HepG2 (cell line): ENCODE results near the gene RAB23. TPM values are rescaled to one million over a fixed set of nuclear protein-coding genes. Genes with fewer than 3 reads are reported as not detected.
A peak's percentile ranks its signal among the peaks of the same experiment; 100 is the strongest.

ENCODE experiments used
- ATAC-seq: fragments of 200-7000 bp; cut with Tn5 transposase; 3 replicates; pipeline ENCODE4 v1.9.1; 2020; ENCODE audit warnings: mild to moderate bottlenecking, moderate library complexity
- BruUV-seq: library from RNA; stranded (reverse); fragments of 400-500 nt; replicated peaks from 2 replicates; lab custom pipeline; 2021; lab: Mats Ljungman, UMichigan
- CTCF ChIA-PET: fragments of 300-600 bp; formaldehyde crosslinking; extraction: SDS; loops from one replicate; lab custom pipeline; 2021; ENCODE audit warnings: low total read pairs, inconsistent platforms, low intra/inter-chr PET ratio; lab: Yijun Ruan, JAX
- POLR2A ChIA-PET: fragments of 350-600 bp; sonication (Branson Sonifier 250); formaldehyde crosslinking; loops from one replicate; lab custom pipeline; 2020; ENCODE audit warnings: antibody characterized with exemption, inconsistent platforms; lab: Yijun Ruan, JAX
- DNase-seq: peaks from one replicate; pipeline ENCODE4 v3.0.0-alpha.2; 2015; ENCODE audit warnings: low spot score
- FAIRE-seq: peaks from 3 replicates; lab custom pipeline; 2011; peaks lifted over from hg19 to GRCh38; lab: Jason Lieb, UNC
- H2AFZ ChIP-seq: one replicate; pipeline ENCODE4 v1.6.1; 2011; ENCODE audit warnings: low read length, inconsistent platforms
- H3K27ac ChIP-seq: fragments of 300-600 bp; 3 replicates; pipeline ENCODE4 v1.8.0; 2011; ENCODE audit warnings: mixed run types, mild to moderate bottlenecking, mixed read lengths, low read length, inconsistent platforms; ENCODE audit not compliant: insufficient read depth; ENCODE audit errors: extremely low read length
- H3K27me3 ChIP-seq, 2 experiments: fragments of 200-600 bp in 1 of 2; 2 replicates in 1 of 2; 3 replicates in 1 of 2; pipeline versions ENCODE4 v1.6.0 to v1.8.0; 2011; ENCODE audit warnings: low read length in 2 of 2, mild to moderate bottlenecking in 2 of 2, moderate library complexity in 2 of 2, inconsistent platforms in 1 of 2; ENCODE audit not compliant: insufficient read depth in 2 of 2, control insufficient read depth in 1 of 2
- H3K36me3 ChIP-seq, 2 experiments: fragments of 200-600 bp in 1 of 2; replicated peaks in 1 of 2; 2 replicates in 1 of 2; 3 replicates in 1 of 2; pipeline versions ENCODE4 v1.5.1 to v1.8.0; 2011; ENCODE audit warnings: low read length in 2 of 2, inconsistent platforms in 1 of 2; ENCODE audit not compliant: insufficient read depth in 2 of 2, control insufficient read depth in 1 of 2
- H3K4me1 ChIP-seq: 2 replicates; pipeline ENCODE4 v1.5.1; 2012; ENCODE audit warnings: low read length, inconsistent platforms; ENCODE audit not compliant: insufficient read depth
- H3K4me2 ChIP-seq: 2 replicates; pipeline ENCODE4 v1.6.0; 2011; ENCODE audit warnings: low read depth, low read length, inconsistent platforms
- H3K4me3 ChIP-seq, 3 experiments: fragments of 200-600 bp in 1 of 3; sonication (generic), shearing (Covaris generic) in 1 of 3; replicated peaks in 1 of 3; 2 replicates each; pipeline ENCODE4 v1.5.1; 2011 to 2016; ENCODE audit warnings: low read length in 3 of 3, inconsistent platforms in 2 of 3, low read depth in 2 of 3, mild to moderate bottlenecking in 2 of 3, control low read depth in 1 of 3, mixed read lengths in 1 of 3; ENCODE audit not compliant: insufficient read depth in 1 of 3
- H3K79me2 ChIP-seq: one replicate; pipeline ENCODE4 v1.6.1; 2011; ENCODE audit warnings: low read length, inconsistent platforms; ENCODE audit not compliant: insufficient read depth
- H3K9ac ChIP-seq: 2 replicates; pipeline ENCODE4 v1.6.0; 2011; ENCODE audit warnings: mild to moderate bottlenecking, low read depth, low read length, inconsistent platforms; ENCODE audit not compliant: insufficient read depth
- H3K9me3 ChIP-seq: 2 replicates; pipeline ENCODE4 v1.5.1; 2012; ENCODE audit warnings: mild to moderate bottlenecking, low read length
- H4K20me1 ChIP-seq: 2 replicates; pipeline ENCODE4 v1.6.0; 2011; ENCODE audit warnings: inconsistent platforms, mild to moderate bottlenecking, low read length, moderate library complexity; ENCODE audit not compliant: insufficient read depth
- CAMTA2 ChIP-seq: sonication (generic); formaldehyde crosslinking; IDR thresholded peaks from 2 replicates; pipeline ENCODE4 v1.4.0; 2020; ENCODE audit warnings: mild to moderate bottlenecking, missing genetic modification reagents, borderline replicate concordance
- FOXA1 ChIP-seq, 2 experiments: fragments of 450-650 bp in 1 of 2; sonication (generic) in 1 of 2; formaldehyde crosslinking in 1 of 2; IDR thresholded peaks; 2 replicates each; pipeline versions ENCODE4 v1.4.0 to v1.6.1; 2016 to 2020; ENCODE audit warnings: missing genetic modification reagents in 1 of 2
- FOXA3 ChIP-seq: IDR thresholded peaks from 2 replicates; pipeline ENCODE4 v1.6.1; 2016; ENCODE audit warnings: missing genetic modification reagents, missing compliant biosample characterization
- FOXP1 ChIP-seq, 2 experiments: fragments of 450-650 bp in 1 of 2; IDR thresholded peaks; 2 replicates each; pipeline ENCODE4 v1.6.1; 2017 to 2018; ENCODE audit warnings: antibody characterized with exemption in 1 of 2
- GABPB1 ChIP-seq: IDR thresholded peaks from 2 replicates; pipeline ENCODE4 v1.6.1; 2016; ENCODE audit warnings: mild to moderate bottlenecking, missing genetic modification reagents, moderate library complexity, missing compliant biosample characterization
- GATAD2A ChIP-seq: IDR thresholded peaks from 2 replicates; pipeline ENCODE4 v1.6.1; 2016
- GFI1 ChIP-seq: sonication (generic); formaldehyde crosslinking; IDR thresholded peaks from 2 replicates; pipeline ENCODE4 v1.5.0; 2020; ENCODE audit warnings: missing genetic modification reagents, mild to moderate bottlenecking, borderline replicate concordance
- JARID2 ChIP-seq: sonication (generic); formaldehyde crosslinking; IDR thresholded peaks from 2 replicates; pipeline ENCODE4 v1.8.1; 2023; ENCODE audit warnings: missing genetic modification reagents, inconsistent platforms; ENCODE audit not compliant: insufficient replicate concordance
- MXI1 ChIP-seq: IDR thresholded peaks from 3 replicates; pipeline ENCODE4 v1.6.1; 2012; ENCODE audit warnings: low read depth, low read length, inconsistent platforms, borderline replicate concordance
- REXO4 ChIP-seq: sonication (generic); formaldehyde crosslinking; IDR thresholded peaks from 2 replicates; pipeline ENCODE4 v1.8.0; 2022; ENCODE audit warnings: missing genetic modification reagents, mild to moderate bottlenecking, borderline replicate concordance
- RFXAP ChIP-seq: sonication (generic); formaldehyde crosslinking; IDR thresholded peaks from 2 replicates; pipeline ENCODE4 v1.4.0; 2020; ENCODE audit warnings: missing genetic modification reagents, borderline replicate concordance
- SALL1 ChIP-seq: sonication (generic); formaldehyde crosslinking; IDR thresholded peaks from 2 replicates; pipeline ENCODE4 v1.8.0; 2022; ENCODE audit warnings: mild to moderate bottlenecking, missing genetic modification reagents
- SIN3B ChIP-seq: fragments of 150-350 bp; IDR thresholded peaks from 2 replicates; pipeline ENCODE4 v1.6.1; 2014; ENCODE audit warnings: low read length
- ZNF3 ChIP-seq: IDR thresholded peaks from 2 replicates; pipeline ENCODE4 v1.7.0; 2017; ENCODE audit warnings: inconsistent platforms
- ZNF33A ChIP-seq: sonication (generic); formaldehyde crosslinking; IDR thresholded peaks from 2 replicates; pipeline ENCODE4 v1.5.1; 2020; ENCODE audit warnings: missing genetic modification reagents, mild to moderate bottlenecking, moderate library complexity, borderline replicate concordance
- ZNF569 ChIP-seq: sonication (generic); formaldehyde crosslinking; IDR thresholded peaks from 2 replicates; pipeline ENCODE4 v1.5.0; 2020; ENCODE audit warnings: mild to moderate bottlenecking, missing genetic modification reagents, moderate library complexity, borderline replicate concordance
- ZNF614 ChIP-seq: IDR thresholded peaks from 2 replicates; pipeline ENCODE4 v1.6.1; 2018; ENCODE audit warnings: missing biosample characterization, missing genetic modification reagents, inconsistent platforms, borderline replicate concordance
- WGBS: methylation state at CpG from one replicate; pipeline ENCODE4 v1.1.6; 2017; ENCODE audit warnings: low lambda C conversion rate; 5-methylcytosine and 5-hydroxymethylcytosine counted together
- in situ Hi-C: cut with HindIII; loops from 2 replicates; pipeline ENCODE4 v1.10.0; 2017; ENCODE audit warnings: low pct_unique_long_range_greater_than_20kb; ENCODE audit not compliant: extremely low pct_ligation_motif_present
- intact Hi-C: fragments of 100-400 bp; cut with micrococcal nuclease; formaldehyde crosslinking; loops from one replicate; pipeline ENCODE4 v1.10.0; 2022; ENCODE audit not compliant: unreplicated experiment
- polyA plus RNA-seq, 8 experiments: library from polyadenylated mRNA; depleted of rRNA in 3 of 8; stranded (reverse) in 7 of 8; unstranded in 1 of 8; fragments of >200 nt; fragmentation: Illumina TruSeq in 4 of 8; extraction: Trizol in 4 of 8; gene quantifications; 2 replicates each; pipeline versions ENCODE4 v1.2.1 to v1.2.3, GENCODE V29; 2011 to 2016; ENCODE audit warnings: low read depth in 4 of 8, missing spikeins in 1 of 8, mixed read lengths in 1 of 8; ENCODE audit not compliant: insufficient read depth in 1 of 8
- total RNA-seq, 5 experiments: library from RNA; depleted of rRNA; stranded (reverse); fragments of >200 nt; fragmentation: Illumina TruSeq; extraction: Trizol; gene quantifications; 2 replicates each; pipeline ENCODE4 v1.2.3, GENCODE V29; 2016; ENCODE audit warnings: low read depth in 1 of 5
- TF ChIP-seq, protein P1 (sequence below): sonication (generic); formaldehyde crosslinking; IDR thresholded peaks from 2 replicates; pipeline ENCODE4 v1.4.0; 2020; ENCODE audit warnings: missing genetic modification reagents

Gene RAB23
- total and polyA plus RNA-seq, 2 of the 13 experiments (the other 11 are each of a cell fraction or from before 2014, with no cell fraction given) = 5.5 to 16.4 TPM

DNA sequence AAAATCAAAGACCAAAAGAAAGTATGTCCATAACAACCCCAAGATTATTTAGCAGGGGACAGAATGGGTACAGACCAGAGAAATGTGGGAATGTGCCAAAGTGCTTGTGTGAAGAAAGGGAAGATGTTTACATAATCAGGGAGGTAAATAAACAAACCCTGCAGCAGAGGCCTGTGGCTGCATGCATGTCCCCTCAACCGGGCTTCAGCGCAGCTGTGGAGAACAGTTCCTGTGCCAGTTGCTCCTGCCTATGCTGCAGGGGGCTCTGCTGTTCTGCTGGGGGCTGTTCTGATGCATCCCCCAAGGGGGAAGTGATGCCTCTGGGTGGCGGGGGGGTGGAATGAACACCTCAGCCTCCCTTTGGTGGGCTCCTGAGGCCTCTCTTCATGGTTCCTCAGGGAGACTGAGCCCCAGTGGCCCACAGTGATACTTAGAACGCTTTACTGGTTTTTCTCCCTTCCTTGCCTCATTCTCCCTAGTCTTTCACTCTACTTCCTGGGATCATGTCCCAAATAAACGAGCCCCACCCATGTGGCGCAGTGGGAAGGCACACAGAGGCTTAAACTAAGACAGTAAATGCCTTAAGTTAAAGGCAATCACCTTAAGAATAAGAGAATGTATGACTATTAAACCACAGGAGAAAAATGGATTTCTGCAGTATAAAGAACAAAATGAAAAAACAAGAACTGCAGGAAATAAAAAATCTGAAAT lies 23.0 kb downstream of the RAB23 start:
- DNase-seq = no peak
- Histone ChIP-seq H3K4me2 (no peak overlapping the region), H3K4me3 (no peak overlapping the region), H3K79me2 (peaks cover 3% of the 10 kb centered on the region), H3K9ac (no peak overlapping the region), H4K20me1 (no peaks in the 10 kb centered on the region), H2AFZ (no peak overlapping the region), H3K4me1 (peaks cover 8% of the 10 kb centered on the region), H3K9me3 (no peaks in the 10 kb centered on the region)
- in situ Hi-C loops = no loop called here
- intact Hi-C loops = no loop called here
- FAIRE-seq = no peak
- peak; percentile 77 for ATAC-seq
- ChIA-PET CTCF (no interaction called here), POLR2A (no interaction called here)
- TF ChIP-seq SIN3B = no peak
- TF ChIP-seq, protein P1, sequence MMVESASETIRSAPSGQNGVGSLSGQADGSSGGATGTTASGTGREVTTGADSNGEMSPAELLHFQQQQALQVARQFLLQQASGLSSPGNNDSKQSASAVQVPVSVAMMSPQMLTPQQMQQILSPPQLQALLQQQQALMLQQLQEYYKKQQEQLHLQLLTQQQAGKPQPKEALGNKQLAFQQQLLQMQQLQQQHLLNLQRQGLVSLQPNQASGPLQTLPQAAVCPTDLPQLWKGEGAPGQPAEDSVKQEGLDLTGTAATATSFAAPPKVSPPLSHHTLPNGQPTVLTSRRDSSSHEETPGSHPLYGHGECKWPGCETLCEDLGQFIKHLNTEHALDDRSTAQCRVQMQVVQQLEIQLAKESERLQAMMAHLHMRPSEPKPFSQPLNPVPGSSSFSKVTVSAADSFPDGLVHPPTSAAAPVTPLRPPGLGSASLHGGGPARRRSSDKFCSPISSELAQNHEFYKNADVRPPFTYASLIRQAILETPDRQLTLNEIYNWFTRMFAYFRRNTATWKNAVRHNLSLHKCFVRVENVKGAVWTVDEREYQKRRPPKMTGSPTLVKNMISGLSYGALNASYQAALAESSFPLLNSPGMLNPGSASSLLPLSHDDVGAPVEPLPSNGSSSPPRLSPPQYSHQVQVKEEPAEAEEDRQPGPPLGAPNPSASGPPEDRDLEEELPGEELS = peak; percentile 42; the same call in 1 of the 2 replicates
- no peak for TF ChIP-seq REXO4 (CRISPR knock-in tag)
- TF ChIP-seq ZNF614 = no peak
- TF ChIP-seq FOXP1 (IDR thresholded peaks at IDR 0.05) = no peak
- TF ChIP-seq FOXP1 (CRISPR knock-in tag; IDR thresholded peaks at IDR 0.05) = peak; percentile 74
- peak; percentile 61; the same call in 1 of the 2 replicates for TF ChIP-seq FOXA3 (CRISPR knock-in tag)
- 0 out of 2 replicates have a peak, but pooled peaks have one; percentile 19 for TF ChIP-seq SALL1 (CRISPR knock-in tag)
- no peak for TF ChIP-seq RFXAP
- TF ChIP-seq ZNF569 = no peak
- no peak for TF ChIP-seq GABPB1
- TF ChIP-seq GATAD2A (CRISPR knock-in tag) = peak; percentile 38; the same call in 1 of the 2 replicates
- TF ChIP-seq CAMTA2 (CRISPR knock-in tag) = no peak
- TF ChIP-seq FOXA1 (IDR thresholded peaks at IDR 0.05) = peak; percentile 22; the same call in 1 of the 2 replicates
- no peak for TF ChIP-seq FOXA1 (CRISPR knock-in tag; IDR thresholded peaks at IDR 0.05)
- TF ChIP-seq GFI1 = no peak
- TF ChIP-seq JARID2 = no peak
- TF ChIP-seq MXI1 = peak; percentile 30; the same call in 1 of the 3 replicates
- TF ChIP-seq ZNF33A (CRISPR knock-in tag) = no peak
- no peak for TF ChIP-seq ZNF3
- TF ChIP-seq, all 625 proteins: peak for 7
- Histone ChIP-seq H3K36me3 (no peaks in the 10 kb centered on the region; a peak in 1 of 5 replicates), H3K27ac (no peak overlapping the region), H3K27me3 (no peaks in the 10 kb centered on the region)
- WGBS = 90% methylated on average over 6 of the region's 6 CpGs
- BruUV-seq = no TSS peak
